H1 (cell line): ENCODE data around the gene MYBPHL. TPM values are rescaled to one million over a fixed set of nuclear protein-coding genes. Genes with fewer than 3 reads are reported as not detected.

Experiments
- CTCF ChIA-PET: fragments of 300-600 bp; sonication (Branson Sonifier 250); formaldehyde crosslinking; loops from one replicate; lab custom pipeline; 2021; ENCODE audit not compliant: partially characterized antibody; lab: Charles Lee
- POLR2A ChIA-PET: fragments of 300-600 bp; sonication (Branson Sonifier 250); formaldehyde crosslinking; loops from one replicate; lab custom pipeline; 2021; ENCODE audit warnings: inconsistent platforms; ENCODE audit not compliant: partially characterized antibody; lab: Charles Lee
- DNase-seq, 2 experiments: peaks; one replicate each; pipeline versions ENCODE4 v3.0.0 to v3.0.0-alpha.2; 2010 to 2022; ENCODE audit warnings: low spot score in 2 of 2, low read depth in 1 of 2, mixed read lengths in 1 of 2
- FAIRE-seq: peaks from 2 replicates; lab custom pipeline; 2011; peaks lifted over from hg19 to GRCh38; lab: Jason Lieb, UNC
- H2AFZ ChIP-seq: 2 replicates; pipeline ENCODE4 v1.8.1; 2012; ENCODE audit warnings: low read length, inconsistent platforms
- H2AK5ac ChIP-seq: 2 replicates; pipeline ENCODE4 v1.6.1; 2013; ENCODE audit warnings: low read depth, low read length
- H2BK120ac ChIP-seq: replicated peaks from 2 replicates; pipeline ENCODE3; 2013; ENCODE audit warnings: low read depth, low read length, inconsistent platforms
- H2BK12ac ChIP-seq: 2 replicates; pipeline ENCODE4 v1.6.1; 2013; ENCODE audit warnings: low read depth, low read length
- H2BK15ac ChIP-seq: 2 replicates; pipeline ENCODE4 v1.6.1; 2013; ENCODE audit warnings: low read length
- H2BK20ac ChIP-seq: 2 replicates; pipeline ENCODE4 v1.6.1; 2013; ENCODE audit warnings: low read length
- H2BK5ac ChIP-seq: 2 replicates; pipeline ENCODE4 v1.6.1; 2013; ENCODE audit warnings: low read depth, low read length
- H3K14ac ChIP-seq: 2 replicates; pipeline ENCODE4 v1.6.1; 2013; ENCODE audit warnings: inconsistent platforms; ENCODE audit not compliant: insufficient read length
- H3K18ac ChIP-seq: 2 replicates; pipeline ENCODE4 v1.6.1; 2013; ENCODE audit warnings: low read length; ENCODE audit errors: extremely low read depth
- H3K23ac ChIP-seq: 2 replicates; pipeline ENCODE4 v1.6.1; 2013; ENCODE audit warnings: inconsistent platforms; ENCODE audit not compliant: insufficient read length
- H3K23me2 ChIP-seq: 2 replicates; pipeline ENCODE4 v1.6.1; 2013; ENCODE audit warnings: low read depth, low read length
- H3K27ac ChIP-seq: 2 replicates; pipeline ENCODE4 v1.6.1; 2011; ENCODE audit warnings: low read depth, low read length, inconsistent platforms
- H3K27me3 ChIP-seq, 4 experiments: replicated peaks in 1 of 4; 1 replicate in 1 of 4; 2 replicates in 3 of 4; pipeline versions ENCODE4 v1.6.1 to v1.8.1; 2011 to 2013; ENCODE audit warnings: low read length in 3 of 4, mild to moderate bottlenecking in 3 of 4, inconsistent platforms in 2 of 4, mixed read lengths in 2 of 4, moderate library complexity in 1 of 4; ENCODE audit not compliant: control insufficient read depth in 3 of 4, insufficient read depth in 3 of 4; ENCODE audit errors: extremely low read depth in 1 of 4
- H3K36me3 ChIP-seq, 4 experiments: 2 replicates each; pipeline versions ENCODE4 v1.6.1 to v1.8.1; 2011 to 2013; ENCODE audit warnings: mild to moderate bottlenecking in 4 of 4, low read length in 3 of 4, moderate library complexity in 2 of 4, control low read depth in 1 of 4, inconsistent platforms in 1 of 4; ENCODE audit not compliant: insufficient read depth in 4 of 4, control insufficient read depth in 2 of 4
- H3K4ac ChIP-seq: replicated peaks from 2 replicates; pipeline ENCODE3; 2013; ENCODE audit warnings: low read length, low read depth, mixed read lengths, inconsistent platforms; ENCODE audit not compliant: insufficient read length
- H3K4me1 ChIP-seq, 4 experiments: replicated peaks in 1 of 4; 1 replicate in 1 of 4; 2 replicates in 3 of 4; pipeline versions ENCODE4 v1.6.1 to v1.8.1; 2011 to 2013; ENCODE audit warnings: low read length in 3 of 4, inconsistent platforms in 2 of 4, mixed read lengths in 1 of 4; ENCODE audit not compliant: insufficient read depth in 4 of 4, control insufficient read depth in 3 of 4
- H3K4me2 ChIP-seq, 2 experiments: 2 replicates each; pipeline versions ENCODE4 v1.6.1 to v1.8.1; 2011 to 2013; ENCODE audit warnings: low read depth in 2 of 2, low read length in 2 of 2, control low read depth in 1 of 2, inconsistent platforms in 1 of 2, mild to moderate bottlenecking in 1 of 2; ENCODE audit not compliant: insufficient read depth in 1 of 2
- H3K4me3 ChIP-seq, 4 experiments: fragments of 200-600, 300-600 bp in 1 of 4; sonication (generic), shearing (Covaris generic), sonication (Bioruptor Twin) in 1 of 4; 2 replicates each; pipeline versions ENCODE4 v1.5.1 to v1.8.1; 2011 to 2016; ENCODE audit warnings: low read length in 4 of 4, low read depth in 3 of 4, control low read depth in 2 of 4, inconsistent platforms in 2 of 4, mild to moderate bottlenecking in 2 of 4, mixed read lengths in 1 of 4, moderate library complexity in 1 of 4; ENCODE audit not compliant: insufficient read depth in 2 of 4; ENCODE audit errors: extremely low read depth in 1 of 4
- H3K56ac ChIP-seq: replicated peaks from 2 replicates; pipeline ENCODE3; 2013; ENCODE audit warnings: low read depth, mild to moderate bottlenecking, mixed read lengths, low read length, inconsistent platforms; ENCODE audit not compliant: insufficient read length
- H3K79me1 ChIP-seq: 2 replicates; pipeline ENCODE4 v1.6.1; 2013; ENCODE audit warnings: low read depth, low read length, control low read depth
- H3K79me2 ChIP-seq, 2 experiments: 2 replicates each; pipeline versions ENCODE4 v1.6.1 to v1.8.1; 2012 to 2013; ENCODE audit warnings: low read length in 2 of 2, mild to moderate bottlenecking in 2 of 2, inconsistent platforms in 1 of 2; ENCODE audit not compliant: insufficient read depth in 2 of 2, control insufficient read depth in 1 of 2
- H3K9ac ChIP-seq, 4 experiments: replicated peaks in 1 of 4; 1 replicate in 1 of 4; 2 replicates in 3 of 4; pipeline versions ENCODE4 v1.6.1 to v1.8.1; 2011 to 2013; ENCODE audit warnings: low read depth in 3 of 4, low read length in 3 of 4, control low read depth in 2 of 4, mild to moderate bottlenecking in 2 of 4, moderate library complexity in 2 of 4, inconsistent platforms in 1 of 4; ENCODE audit errors: extremely low read depth in 1 of 4
- H3K9me3 ChIP-seq, 2 experiments: 2 replicates each; pipeline versions ENCODE4 v1.6.1 to v1.8.1; 2012 to 2013; ENCODE audit warnings: mild to moderate bottlenecking in 2 of 2, moderate library complexity in 2 of 2, control low read depth in 1 of 2, inconsistent platforms in 1 of 2, low read depth in 1 of 2, low read length in 1 of 2, mixed read lengths in 1 of 2; ENCODE audit not compliant: insufficient read depth in 2 of 2
- H4K20me1 ChIP-seq, 2 experiments: replicated peaks in 1 of 2; 2 replicates each; pipeline versions ENCODE3 to v1.8.1; 2011 to 2013; ENCODE audit warnings: inconsistent platforms in 2 of 2, low read length in 2 of 2, mild to moderate bottlenecking in 1 of 2; ENCODE audit not compliant: insufficient read depth in 2 of 2, control insufficient read depth in 1 of 2
- H4K5ac ChIP-seq: 2 replicates; pipeline ENCODE4 v1.6.1; 2013; ENCODE audit warnings: low read length, low read depth, mixed read lengths, inconsistent platforms; ENCODE audit not compliant: insufficient read length
- H4K8ac ChIP-seq: 2 replicates; pipeline ENCODE4 v1.8.0; 2013; ENCODE audit warnings: mild to moderate bottlenecking, moderate library complexity, low read length, inconsistent platforms; ENCODE audit not compliant: insufficient read depth; ENCODE audit errors: extremely low read depth
- H4K91ac ChIP-seq: replicated peaks from 2 replicates; pipeline ENCODE3; 2013; ENCODE audit warnings: low read length, mixed read lengths, inconsistent platforms; ENCODE audit not compliant: insufficient read length
- CHD1 ChIP-seq: IDR thresholded peaks from 2 replicates; pipeline ENCODE4 v1.6.1; 2012; ENCODE audit warnings: low read depth, low read length, improper control_type of control experiment
- CTCF ChIP-seq, 3 experiments: IDR thresholded peaks; 1 replicate in 2 of 3; 2 replicates in 1 of 3; pipeline versions ENCODE4 v1.5.1 to v1.6.1; 2011; ENCODE audit warnings: low read length in 3 of 3, mild to moderate bottlenecking in 3 of 3, inconsistent platforms in 2 of 3, low read depth in 1 of 3, moderate library complexity in 1 of 3; ENCODE audit not compliant: insufficient read depth in 1 of 3; ENCODE audit errors: control extremely low read depth in 1 of 3
- WGBS, 2 experiments: shearing (Covaris generic) in 1 of 2; methylation state at CpG; one replicate each; pipeline versions ENCODE4 v1.1.6 to v1.1.7; 2013 to 2015; ENCODE audit warnings: low lambda C conversion rate in 2 of 2, mixed read lengths in 2 of 2, inconsistent platforms in 1 of 2, low coverage in 1 of 2, missing lambda C conversion rate in 1 of 2; ENCODE audit not compliant: insufficient replicate concordance in 2 of 2, insufficient coverage in 1 of 2, insufficient read length in 1 of 2; ENCODE audit errors: extremely low coverage in 1 of 2, missing lambda C conversion rate in 1 of 2; 5-methylcytosine and 5-hydroxymethylcytosine counted together
- polyA plus RNA-seq, 7 experiments: library from polyadenylated mRNA; depleted of rRNA in 3 of 7; stranded (reverse) in 5 of 7; unstranded in 2 of 7; fragments of >200 nt in 5 of 7; fragments of 200-250 nt in 2 of 7; gene quantifications; 1 replicate in 5 of 7; 2 replicates in 1 of 7; 4 replicates in 1 of 7; pipeline versions ENCODE4 v1.2.1 to v1.2.3, GENCODE V29; 2011 to 2013; ENCODE audit warnings: missing spikeins in 2 of 7, mixed read lengths in 2 of 7
- total RNA-seq: library from RNA; stranded (reverse); fragmentation: NEBNext Ultra II Directional; extraction: Animal tissue kit (Norgen Biotek cat#: 25700); gene quantifications from 2 replicates; pipeline ENCODE4 v1.2.1, GENCODE V29; 2021

Gene MYBPHL
- total and polyA plus RNA-seq, 2 of the 8 experiments (the other 6 are each of a cell fraction or from before 2014, with no cell fraction given): 0.24 to 0.30 TPM

DNA sequence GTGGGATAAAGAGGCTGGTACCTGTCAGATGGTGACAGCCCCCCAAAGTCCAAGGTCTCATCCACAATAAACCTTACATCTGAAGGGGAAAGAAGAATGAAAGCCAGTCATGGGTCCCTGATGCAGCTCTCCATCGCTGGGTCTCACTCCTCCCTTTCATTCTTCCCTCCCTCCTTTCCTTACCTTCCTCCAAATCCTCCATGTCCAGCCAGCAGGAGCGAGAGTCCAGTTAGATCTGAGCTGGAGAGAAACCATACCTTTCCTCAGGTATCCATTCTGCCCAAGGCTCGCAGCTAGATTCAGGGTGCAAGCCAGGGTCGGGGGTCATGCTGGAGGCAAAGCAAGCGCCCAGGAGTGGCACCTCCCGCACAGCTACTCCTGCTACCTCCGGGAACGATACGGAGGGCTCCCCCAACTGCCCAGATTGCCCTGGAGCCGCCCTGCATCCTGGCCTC lies 24.3 kb downstream of the MYBPHL start:
- ChIA-PET POLR2A (interaction anchor here (0.8 to 2.3 kb wide), 17 partner anchors 9 to 536 kb away, joined by 3 to 18 read pairs (median 4); partner anchors contain the start of genes MYBPHL, SARS1, SORT1 and STXBP3), CTCF (interaction anchor here (0.6 to 3.0 kb wide), 13 partner anchors 13 to 338 kb away, joined by 3 to 30 read pairs (median 3); partner anchors contain the start of genes CYB561D1 and SORT1)
- Histone ChIP-seq H4K8ac (no peak overlapping the region; the same call in 1 of the 2 replicates), H3K79me1 (peaks cover 7% of the 10 kb centered on the region), H2BK15ac (no peak overlapping the region), H3K27ac (peak overlapping the region; percentile 74; the same call in 1 of the 2 replicates), H3K4me3 (peak overlapping the region; percentile 54 to 95 (median 86)), H3K56ac (peak overlapping the region; percentile 7), H3K23ac (no peak overlapping the region), H3K23me2 (peaks cover 12% of the 10 kb centered on the region), H4K5ac (no peak overlapping the region), H2BK12ac (no peak overlapping the region), H3K36me3 (peaks cover 10 to 22% (median 16%) of the 10 kb centered on the region in 4 experiments; a peak in 6 of 8 replicates), H3K9me3 (no peaks in the 10 kb centered on the region), H3K4ac (no peak overlapping the region), H2BK120ac (no peak overlapping the region), H3K79me2 (peaks cover 0 to 16% of the 10 kb centered on the region in 2 experiments; a peak in 3 of 4 replicates), H3K27me3 (no peaks in the 10 kb centered on the region), H3K18ac (peak overlapping the region; percentile 2), H2BK20ac (no peak overlapping the region), H4K20me1 (no peaks in the 10 kb centered on the region), H4K91ac (peak overlapping the region; percentile 20), H3K4me1 (peaks cover 10 to 12% (median 10%) of the 10 kb centered on the region in 4 experiments), H2BK5ac (peak overlapping the region; percentile 76), H2AFZ (0 out of 2 replicates have a peak overlapping the region, but pooled peaks have one; percentile 80), H3K4me2 (peak overlapping the region; percentile 84 to 91), H3K14ac (no peak overlapping the region), H2AK5ac (no peak overlapping the region), H3K9ac (peak overlapping the region; percentile 1 to 65 (median 56); a peak in 6 of 7 replicates)
- TF ChIP-seq CTCF (IDR thresholded peaks at IDR 0.05; ENCODE audit: control extremely low read depth in 1 of 3, insufficient read depth in 1 of 3, low read depth in 1 of 3, low read length in 3 of 3): peak in 1 of 3 experiments; percentile 1; a peak in 1 of 4 replicates
- no peak for TF ChIP-seq CHD1
- 1% methylated on average over 9 of the region's 10 CpGs; no CpG with 5 or more reads in 1 of the 2 experiments for WGBS, 2 experiments
- FAIRE-seq (no peak), DNase-seq (no peak)
